ENCODE data around the gene VSTM5.

DNA sequence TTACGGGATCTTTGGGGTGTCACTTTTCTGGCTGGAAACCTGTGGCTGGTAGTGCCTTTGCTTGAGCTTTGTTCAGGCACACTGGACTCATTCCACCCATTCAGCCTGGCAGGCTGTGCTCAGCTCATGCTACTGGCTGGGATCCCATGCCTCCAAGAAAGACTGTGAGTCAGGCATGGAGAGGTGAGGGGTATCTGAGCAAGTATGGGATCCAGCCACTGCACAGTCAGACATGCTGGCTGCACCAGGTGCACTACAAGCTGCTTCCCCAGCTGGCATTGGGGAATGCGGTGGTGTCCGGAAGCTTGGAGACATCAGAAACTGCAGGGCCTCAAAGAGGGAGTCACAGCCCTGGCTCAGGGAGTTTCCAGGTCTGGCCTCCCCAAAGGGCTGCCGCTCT lies 78.3 kb downstream of the VSTM5 start:
- TF ChIP-seq, protein P1, sequence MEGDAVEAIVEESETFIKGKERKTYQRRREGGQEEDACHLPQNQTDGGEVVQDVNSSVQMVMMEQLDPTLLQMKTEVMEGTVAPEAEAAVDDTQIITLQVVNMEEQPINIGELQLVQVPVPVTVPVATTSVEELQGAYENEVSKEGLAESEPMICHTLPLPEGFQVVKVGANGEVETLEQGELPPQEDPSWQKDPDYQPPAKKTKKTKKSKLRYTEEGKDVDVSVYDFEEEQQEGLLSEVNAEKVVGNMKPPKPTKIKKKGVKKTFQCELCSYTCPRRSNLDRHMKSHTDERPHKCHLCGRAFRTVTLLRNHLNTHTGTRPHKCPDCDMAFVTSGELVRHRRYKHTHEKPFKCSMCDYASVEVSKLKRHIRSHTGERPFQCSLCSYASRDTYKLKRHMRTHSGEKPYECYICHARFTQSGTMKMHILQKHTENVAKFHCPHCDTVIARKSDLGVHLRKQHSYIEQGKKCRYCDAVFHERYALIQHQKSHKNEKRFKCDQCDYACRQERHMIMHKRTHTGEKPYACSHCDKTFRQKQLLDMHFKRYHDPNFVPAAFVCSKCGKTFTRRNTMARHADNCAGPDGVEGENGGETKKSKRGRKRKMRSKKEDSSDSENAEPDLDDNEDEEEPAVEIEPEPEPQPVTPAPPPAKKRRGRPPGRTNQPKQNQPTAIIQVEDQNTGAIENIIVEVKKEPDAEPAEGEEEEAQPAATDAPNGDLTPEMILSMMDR (optimal IDR thresholded peaks at IDR 0.05 in 1 of 3, IDR thresholded peaks at IDR 0.05 in 1 of 3, conservative IDR thresholded peaks at IDR 0.05 in 1 of 3; ENCODE audit: extremely low read depth in 1 of 3, insufficient read depth in 2 of 3, low read length in 3 of 3) = no peak
- TF ChIP-seq EZH2 (IDR thresholded peaks at IDR 0.05; ENCODE audit: low read length) = no peak
